COR-L47 (cell line): ENCODE measurements around the gene HTR2A.

ENCODE experiments used
- DNase-seq: peaks from one replicate; lab custom pipeline; 2025; lab: John Stamatoyannopoulos, UW

The HTR2A gene

DNA sequence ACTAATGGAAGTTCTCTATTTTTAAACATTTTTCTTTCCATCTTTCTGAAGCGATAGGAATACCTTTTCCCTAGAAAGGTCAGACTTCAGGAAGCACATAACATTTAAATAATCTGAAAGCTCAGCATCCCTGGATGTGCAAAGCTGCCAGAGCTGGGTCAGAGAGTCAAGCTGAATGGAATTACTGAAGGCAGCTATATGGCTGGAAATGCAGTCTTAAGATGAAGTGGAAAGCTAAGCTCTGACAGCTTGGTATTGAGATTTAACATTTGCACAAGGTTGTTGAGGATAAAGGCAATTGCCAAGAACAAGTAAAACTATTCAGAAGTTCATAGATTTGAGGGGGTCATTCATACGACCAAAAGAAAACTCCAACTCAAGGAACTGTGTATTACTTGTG lies 28.8 kb downstream of the HTR2A start:
- no peak for DNase-seq

GRCh38 chr13:46866150-46866549 lies 30.7 kb downstream of the HTR2A start:
- no peak for DNase-seq

- DNase-seq, result no peak
Observed at GRCh38 chr13:46864941-46865340, 31.9 kb downstream of the HTR2A start.

- DNase-seq, result no peak
Observed at GRCh38 chr13:46861959-46862358, 34.9 kb downstream of the HTR2A start.

DNA sequence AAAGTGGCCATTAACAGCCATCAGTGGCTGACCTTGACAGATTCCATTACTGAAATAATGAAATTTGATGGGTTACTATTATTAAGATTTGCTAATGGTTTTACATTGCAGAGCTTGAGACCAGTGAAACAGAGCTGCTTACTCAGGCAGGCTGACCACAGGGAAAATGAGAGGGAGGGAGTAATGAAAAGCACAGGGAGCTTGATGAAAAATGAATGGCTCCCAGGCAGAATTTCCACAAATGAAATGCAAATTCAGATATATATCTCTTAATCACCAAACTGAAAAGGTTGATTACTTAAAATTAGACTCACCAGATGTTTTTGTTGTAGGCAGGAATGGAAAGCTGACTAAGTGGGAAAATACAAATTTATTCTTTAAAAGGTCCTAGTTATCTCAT lies 36.1 kb downstream of the HTR2A start:
- no peak for DNase-seq

- no peak for DNase-seq
Observed at GRCh38 chr13:46858776-46859175, 38.1 kb downstream of the HTR2A start.

DNA sequence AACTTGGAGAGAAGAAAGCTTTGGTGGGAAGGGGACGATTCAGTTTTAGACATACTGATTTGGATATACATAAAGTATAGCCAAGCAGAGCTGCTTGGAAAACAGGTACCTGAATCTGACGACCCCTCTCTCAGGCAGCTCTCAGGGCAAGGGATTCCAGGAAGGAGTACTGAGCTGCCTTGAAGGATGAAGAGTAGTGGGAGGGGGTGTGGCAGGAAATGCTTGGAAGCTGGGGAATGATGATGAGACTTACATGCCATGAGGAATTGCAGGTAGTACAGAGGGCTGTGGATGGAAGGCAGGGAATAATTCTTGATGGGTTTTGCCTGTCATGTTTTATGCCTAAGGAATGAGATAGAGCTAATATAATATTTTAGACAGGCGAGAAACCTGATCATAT lies 38.7 kb downstream of the HTR2A start:
- DNase-seq, result no peak

- no peak for DNase-seq
Observed at GRCh38 chr13:46855664-46856063, 41.2 kb downstream of the HTR2A start.

DNA sequence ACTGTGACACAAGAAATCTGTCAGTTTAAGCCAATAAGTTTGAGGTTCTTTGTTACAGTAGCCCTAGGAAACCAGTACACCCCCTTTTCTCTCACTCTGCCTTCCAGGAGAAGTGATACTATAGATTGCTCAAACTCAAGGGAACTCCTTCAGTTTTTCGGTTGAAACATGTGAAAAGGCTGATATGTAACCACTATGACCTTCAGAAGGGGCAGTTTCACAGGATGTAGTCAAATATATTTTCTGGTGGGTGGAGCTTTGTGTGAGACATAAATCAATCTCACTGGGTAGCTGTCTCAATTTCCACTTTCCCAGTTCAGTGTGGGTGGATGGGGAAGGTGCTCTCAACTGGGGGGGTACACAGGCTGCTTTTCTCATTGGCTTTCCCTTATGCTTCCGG lies 41.7 kb downstream of the HTR2A start:
- DNase-seq, result no peak

DNA sequence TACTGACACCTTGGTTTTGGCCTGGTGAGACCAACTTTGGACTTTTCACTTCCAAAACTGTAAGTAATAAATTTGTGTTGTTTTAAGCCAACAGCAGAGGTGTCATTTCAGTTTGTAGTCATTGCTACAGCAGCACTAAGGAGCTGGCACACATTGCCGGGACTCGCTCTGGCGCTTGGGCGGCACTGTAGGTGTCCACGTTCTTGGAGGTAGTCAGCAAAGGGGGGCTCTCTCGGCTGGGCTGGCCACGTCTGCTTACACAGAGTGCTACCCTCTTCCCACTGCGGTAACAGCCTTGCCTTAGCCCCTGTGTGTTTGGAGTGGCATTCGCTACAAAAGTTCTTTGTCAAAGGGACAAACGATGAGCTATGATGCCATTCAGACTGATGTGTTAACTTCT lies 44.7 kb downstream of the HTR2A start:
- DNase-seq, result no peak

DNA sequence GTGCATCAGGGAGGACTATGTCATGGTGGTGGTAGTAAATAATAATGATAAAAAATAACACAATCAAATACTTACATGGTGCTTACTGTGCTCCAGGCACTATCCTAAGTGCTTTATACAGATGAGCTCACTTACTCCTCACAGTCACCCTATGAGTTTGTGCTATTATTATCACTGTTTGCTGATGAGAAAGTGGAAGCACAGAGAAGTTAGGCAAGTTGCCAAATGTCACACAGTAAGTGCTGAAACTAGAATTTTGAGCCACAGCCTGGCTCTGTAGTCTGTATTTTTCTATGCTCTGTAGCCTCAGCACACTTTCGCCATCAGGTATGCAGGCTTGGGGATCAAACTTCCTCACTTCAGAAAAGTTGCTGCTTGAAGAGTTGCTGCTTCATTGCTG lies 46.6 kb downstream of the HTR2A start:
- no peak for DNase-seq

DNA sequence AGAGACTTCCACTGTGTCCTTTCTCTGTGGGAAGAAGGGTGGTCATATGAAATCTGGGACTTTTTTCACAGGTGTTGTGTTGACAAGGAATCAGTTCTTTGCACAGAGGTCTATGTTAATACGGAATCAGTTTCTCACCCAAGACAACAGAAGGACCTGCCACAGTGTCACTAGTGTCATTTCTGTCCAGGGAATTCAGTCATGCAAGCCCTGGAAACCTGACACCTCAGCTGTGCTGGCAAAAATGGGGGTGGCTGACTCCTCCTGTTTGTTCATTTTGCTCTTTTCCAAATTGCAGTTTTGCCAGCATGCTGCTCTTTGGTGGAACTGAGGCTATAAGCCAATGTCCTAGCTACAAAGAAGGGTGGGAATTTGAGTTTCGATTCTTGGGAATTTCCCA lies 50.1 kb downstream of the HTR2A start:
- no peak for DNase-seq

GRCh38 chr13:46845146-46845545 lies 51.7 kb downstream of the HTR2A start:
- no peak for DNase-seq

GRCh38 chr13:46844431-46844830 lies 52.4 kb downstream of the HTR2A start:
- DNase-seq, result no peak

DNA sequence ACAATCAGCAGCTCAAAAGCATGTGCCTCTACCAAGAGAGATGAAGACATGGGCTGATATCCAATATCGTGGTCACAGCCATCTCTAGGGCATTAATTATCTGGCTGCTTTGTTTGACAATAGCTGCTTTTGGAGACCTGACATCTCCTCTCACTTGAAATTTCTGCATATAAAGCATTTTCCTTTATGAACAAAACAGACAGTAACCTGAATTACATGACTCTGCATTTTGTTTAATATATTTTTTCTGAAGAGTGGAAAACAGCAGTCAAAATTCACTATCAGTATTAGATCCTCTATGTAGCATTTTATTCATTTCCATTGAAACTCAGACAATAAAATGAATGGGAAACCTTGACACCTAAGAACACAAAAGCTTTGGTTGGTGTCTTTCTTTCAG lies 57.5 kb downstream of the HTR2A start:
- DNase-seq, result no peak

GRCh38 chr13:46834657-46835056 lies 62.2 kb downstream of the HTR2A start:
- DNase-seq, result no peak

DNA sequence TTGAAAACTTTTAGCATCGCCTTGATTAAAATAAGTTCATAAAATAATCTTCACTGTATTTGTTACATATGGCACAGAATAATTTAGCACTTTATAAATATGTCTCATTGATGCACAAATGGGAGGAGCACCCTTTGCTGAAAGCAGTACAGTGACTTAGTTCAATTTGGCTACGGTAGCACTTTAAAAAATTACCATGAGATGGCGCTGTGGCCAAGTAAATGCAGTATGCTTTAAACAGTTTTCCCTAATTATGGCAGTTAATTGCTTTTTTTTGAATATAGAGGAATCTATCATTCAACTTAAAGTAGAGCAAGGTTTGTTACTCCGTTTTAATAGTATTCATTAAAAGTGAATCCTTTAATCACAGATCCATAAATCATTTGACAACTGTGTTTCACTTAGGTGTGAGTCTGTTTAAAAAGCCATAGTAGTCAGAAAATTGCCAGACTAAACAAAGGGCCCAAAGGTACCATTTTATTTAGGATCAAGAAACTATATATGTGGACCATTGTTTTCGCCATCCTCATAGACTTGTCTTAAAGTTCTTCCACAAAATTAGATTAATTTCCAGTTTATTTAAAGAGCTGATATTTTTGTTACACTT lies 65.2 kb downstream of the HTR2A start:
- peak; percentile 43 for DNase-seq

GRCh38 chr13:46830405-46831005 lies 66.3 kb downstream of the HTR2A start:
- no peak for DNase-seq

- no peak for DNase-seq
Observed at GRCh38 chr13:46822551-46822950, 74.3 kb downstream of the HTR2A start.

DNA sequence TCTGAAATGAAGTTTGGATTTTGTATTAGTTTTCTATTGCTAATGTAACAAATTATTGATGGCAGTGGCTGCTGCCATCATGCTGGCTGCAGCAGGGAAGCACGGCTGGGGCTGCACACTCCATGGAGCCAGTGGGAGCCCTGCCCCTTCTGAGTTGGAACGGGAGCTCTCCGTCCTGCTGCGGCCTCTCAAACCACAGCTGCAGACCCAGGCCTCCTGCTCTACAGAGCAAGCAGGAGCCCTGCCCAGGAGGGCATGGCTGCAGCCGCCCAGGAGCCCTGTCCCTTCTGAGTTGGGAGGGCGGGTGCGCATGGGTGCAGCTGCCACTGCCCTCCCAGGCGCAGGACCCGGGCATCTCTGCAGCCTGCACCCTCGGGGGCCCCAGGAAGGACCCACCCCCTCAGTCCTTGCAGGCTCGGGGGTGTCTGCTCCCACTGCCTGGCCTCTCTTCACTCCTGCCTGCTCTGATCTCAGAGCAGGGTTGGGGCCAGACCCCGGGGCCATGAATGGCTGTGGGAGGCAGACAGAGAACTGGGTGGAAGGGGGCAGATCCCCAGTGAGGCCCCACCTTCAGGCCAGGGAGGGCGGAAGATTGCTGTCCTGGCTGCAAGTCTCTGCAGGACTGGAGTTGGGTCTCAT lies 78.9 kb downstream of the HTR2A start:
- DNase-seq, result no peak

- no peak for DNase-seq
Observed at GRCh38 chr13:46817095-46817494, 79.8 kb downstream of the HTR2A start.

DNA sequence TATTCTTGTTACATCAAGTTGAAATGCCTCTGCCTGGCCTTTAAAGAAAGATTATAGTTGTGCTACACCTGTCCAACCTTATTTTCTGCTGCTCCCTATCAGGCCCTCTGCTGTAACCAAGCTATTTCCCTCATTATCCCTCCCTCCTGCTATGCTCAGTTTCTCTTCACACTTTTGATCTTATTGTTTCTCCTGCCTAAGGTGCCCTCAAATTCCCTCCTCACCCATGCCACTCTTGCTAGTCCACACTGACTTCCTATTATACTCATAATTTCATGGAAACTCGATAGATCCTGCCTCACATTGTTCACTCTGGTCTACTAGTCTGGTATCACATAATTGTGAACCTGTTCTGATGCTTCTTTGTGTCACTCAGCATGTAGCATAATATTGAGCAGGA lies 80.5 kb downstream of the HTR2A start:
- no peak for DNase-seq

GRCh38 chr13:46812301-46812797 lies 84.5 kb downstream of the HTR2A start:
- DNase-seq, result no peak

- no peak for DNase-seq
Observed at GRCh38 chr13:46810440-46810839, 86.4 kb downstream of the HTR2A start.
